Activated T-cell treated with anti-CD3 and anti-CD28 coated beads for 1 hour (primary cell): ENCODE results near the gene SORBS2.
"Not testable (repeated sequence)": the region's sequence is repeated elsewhere in the genome, so short reads cannot be mapped to it uniquely, and the experiment has no call there.

Experiments
- DNase-seq: peaks from one replicate; pipeline ENCODE4 v3.0.0-alpha.2; 2020; ENCODE audit warnings: low read depth

The SORBS2 gene

GRCh38 chr4:185811509-185812364, at the start of gene SORBS2:
TSS of gene SORBS2 (minus strand) at chr4:185812194. CDS start at chr4:185690571, 121,623 bp downstream.
- no peak for DNase-seq

GRCh38 chr4:185859111-185859510, 47.1 kb upstream of the SORBS2 start:
- DNase-seq: no peak

- DNase-seq: not testable (repeated sequence)
Measured at GRCh38 chr4:185857561-185857960, 45.6 kb upstream of the SORBS2 start.

GRCh38 chr4:185853841-185854240, 41.8 kb upstream of the SORBS2 start:
- no peak for DNase-seq

- no peak for DNase-seq
Measured at GRCh38 chr4:185852961-185853360, 41.0 kb upstream of the SORBS2 start.

- DNase-seq: no peak
Measured at GRCh38 chr4:185849664-185850550, 37.9 kb upstream of the SORBS2 start.

- DNase-seq: no peak
Measured at GRCh38 chr4:185847352-185848097, 35.5 kb upstream of the SORBS2 start.

- no peak for DNase-seq
Measured at GRCh38 chr4:185846505-185847150, 34.6 kb upstream of the SORBS2 start.

GRCh38 chr4:185845966-185846365, 34.0 kb upstream of the SORBS2 start:
- no peak for DNase-seq

GRCh38 chr4:185841451-185841850, 29.5 kb upstream of the SORBS2 start:
- DNase-seq: no peak

- DNase-seq: no peak
Measured at GRCh38 chr4:185840953-185841352, 29.0 kb upstream of the SORBS2 start.

GRCh38 chr4:185840201-185840600, 28.2 kb upstream of the SORBS2 start:
- no peak for DNase-seq

- DNase-seq: no peak
Measured at GRCh38 chr4:185839770-185840169, 27.8 kb upstream of the SORBS2 start.

GRCh38 chr4:185839194-185839712, 27.3 kb upstream of the SORBS2 start:
- DNase-seq: no peak

- DNase-seq: no peak
Measured at GRCh38 chr4:185838514-185839193, 26.7 kb upstream of the SORBS2 start.

GRCh38 chr4:185838104-185838452, 26.1 kb upstream of the SORBS2 start:
- no peak for DNase-seq

- no peak for DNase-seq
Measured at GRCh38 chr4:185837415-185838103, 25.6 kb upstream of the SORBS2 start.

- no peak for DNase-seq
Measured at GRCh38 chr4:185836241-185837084, 24.5 kb upstream of the SORBS2 start.

- DNase-seq: no peak
Measured at GRCh38 chr4:185835814-185836213, 23.8 kb upstream of the SORBS2 start.
